ENCODE results near the gene RAB38. TPM values are rescaled to one million over a fixed set of nuclear protein-coding genes. Genes with fewer than 3 reads are reported as not detected.

The RAB38 gene
- total RNA-seq, 1 donor: 1.2 TPM

- H3K4me3 ChIP-seq (ENCODE audit: low read depth, low read length): no peak overlapping the region
- no peak for DNase-seq (ENCODE audit: low read depth)
- no peak for TF ChIP-seq CTCF (IDR thresholded peaks at IDR 0.05; ENCODE audit: insufficient read depth, low read length)
These were observed 59.2 kb downstream of the RAB38 start for GRCh38 chr11:88115828-88116755.

GRCh38 chr11:88114486-88115045 is 60.7 kb downstream of the RAB38 start:
- TF ChIP-seq CTCF (IDR thresholded peaks at IDR 0.05; ENCODE audit: insufficient read depth, low read length): no peak
- H3K4me3 ChIP-seq (ENCODE audit: low read depth, low read length): no peak overlapping the region
- no peak for DNase-seq (ENCODE audit: low read depth)

GRCh38 chr11:88106666-88107065 is 68.6 kb downstream of the RAB38 start:
- DNase-seq (ENCODE audit: low read depth): peak; percentile 9
- TF ChIP-seq CTCF (IDR thresholded peaks at IDR 0.05; ENCODE audit: insufficient read depth, low read length): no peak
- H3K4me3 ChIP-seq (ENCODE audit: low read depth, low read length): no peak overlapping the region

GRCh38 chr11:88105951-88106350 is 69.3 kb downstream of the RAB38 start:
- TF ChIP-seq CTCF (IDR thresholded peaks at IDR 0.05; ENCODE audit: insufficient read depth, low read length): no peak
- DNase-seq (ENCODE audit: low read depth): no peak
- no peak overlapping the region for H3K4me3 ChIP-seq (ENCODE audit: low read depth, low read length)

GRCh38 chr11:88105526-88105925 is 69.7 kb downstream of the RAB38 start:
- H3K4me3 ChIP-seq (ENCODE audit: low read depth, low read length): no peak overlapping the region
- TF ChIP-seq CTCF (IDR thresholded peaks at IDR 0.05; ENCODE audit: insufficient read depth, low read length): no peak
- no peak for DNase-seq (ENCODE audit: low read depth)

- H3K4me3 ChIP-seq (ENCODE audit: low read depth, low read length): no peak overlapping the region
- DNase-seq (ENCODE audit: low read depth): no peak
- TF ChIP-seq CTCF (IDR thresholded peaks at IDR 0.05; ENCODE audit: insufficient read depth, low read length): no peak
These were observed 70.8 kb downstream of the RAB38 start for GRCh38 chr11:88104408-88104807.
